HG02759 (cell line): ENCODE data around the gene SRRT.

Experiments
- ATAC-seq: cut with Tn5 transposase; IDR thresholded peaks from one replicate; pipeline ENCODE4 v1.9.1; 2021; ENCODE audit warnings: mild to moderate bottlenecking, moderate library complexity; ENCODE audit not compliant: unreplicated experiment

The SRRT gene

GRCh38 chr7:100874577-100875355 is at the start of gene SRRT:
Gene SRRT, plus strand, starts transcription at chr7:100875103. Its CDS starts 488 bp downstream, at chr7:100875591.
- peak; percentile 91 for ATAC-seq

- ATAC-seq = no peak
Observed at GRCh38 chr7:100825215-100825671, 49.7 kb upstream of the SRRT start.

GRCh38 chr7:100825751-100826513 is 49.0 kb upstream of the SRRT start:
- ATAC-seq = no peak

GRCh38 chr7:100826514-100827329 is 48.2 kb upstream of the SRRT start:
- no peak for ATAC-seq

- no peak for ATAC-seq
Observed at GRCh38 chr7:100827330-100828226, 47.3 kb upstream of the SRRT start, which contains the start of gene EPHB4. Gene EPHB4, minus strand, starts transcription at chr7:100827523. Its CDS starts 493 bp downstream, at chr7:100827030.

GRCh38 chr7:100829150-100829716 is 45.7 kb upstream of the SRRT start:
- no peak for ATAC-seq

- no peak for ATAC-seq
Observed at GRCh38 chr7:100830396-100830795, 44.5 kb upstream of the SRRT start.

- ATAC-seq = no peak
Observed at GRCh38 chr7:100832281-100832633, 42.6 kb upstream of the SRRT start.

GRCh38 chr7:100835903-100836811 is 38.7 kb upstream of the SRRT start:
- ATAC-seq = no peak

- ATAC-seq = no peak
Observed at GRCh38 chr7:100836812-100837098, 38.1 kb upstream of the SRRT start.

GRCh38 chr7:100837099-100837836 is 37.6 kb upstream of the SRRT start:
- peak; percentile 76 for ATAC-seq

GRCh38 chr7:100839361-100839760 is 35.5 kb upstream of the SRRT start:
- no peak for ATAC-seq

- ATAC-seq = no peak
Observed at GRCh38 chr7:100840470-100841100, 34.3 kb upstream of the SRRT start.

- ATAC-seq = no peak
Observed at GRCh38 chr7:100847360-100847759, 27.5 kb upstream of the SRRT start.

GRCh38 chr7:100852048-100852872 is 22.6 kb upstream of the SRRT start, which contains the start of gene SLC12A9:
Gene SLC12A9, plus strand, starts transcription at chr7:100852713. Its CDS starts 1,485 bp downstream, at chr7:100854198.
- ATAC-seq = peak; percentile 96

GRCh38 chr7:100854146-100854895 is 20.6 kb upstream of the SRRT start:
- ATAC-seq = no peak
